ENCODE data around the gene IL10RA.

DNA sequence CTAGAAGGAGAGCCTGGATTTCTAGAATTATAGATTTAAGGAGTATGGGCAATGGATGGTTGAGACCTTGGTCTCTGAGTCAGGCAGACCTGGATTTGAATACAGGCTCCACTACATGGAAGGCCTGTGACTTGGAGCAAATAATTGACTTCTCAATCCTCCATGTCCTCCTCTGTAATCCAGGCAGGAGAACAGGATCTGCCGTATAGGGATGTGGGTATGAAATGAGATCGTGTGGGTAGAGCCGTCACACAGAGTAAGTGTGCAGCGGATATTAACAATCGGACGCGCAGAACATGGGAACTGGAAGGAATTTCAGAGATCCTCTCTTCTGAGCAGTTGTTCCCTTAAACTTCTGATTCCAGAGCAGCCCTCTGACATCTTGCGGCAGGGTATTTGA lies 45.5 kb upstream of the IL10RA start:
- TF ChIP-seq POLR2A (IDR thresholded peaks at IDR 0.05; ENCODE audit: low read depth) (no peak), POLR2AphosphoS5 (IDR thresholded peaks at IDR 0.05) (no peak), EP300 (IDR thresholded peaks at IDR 0.05) (no peak)
- TF ChIP-seq, protein P1, sequence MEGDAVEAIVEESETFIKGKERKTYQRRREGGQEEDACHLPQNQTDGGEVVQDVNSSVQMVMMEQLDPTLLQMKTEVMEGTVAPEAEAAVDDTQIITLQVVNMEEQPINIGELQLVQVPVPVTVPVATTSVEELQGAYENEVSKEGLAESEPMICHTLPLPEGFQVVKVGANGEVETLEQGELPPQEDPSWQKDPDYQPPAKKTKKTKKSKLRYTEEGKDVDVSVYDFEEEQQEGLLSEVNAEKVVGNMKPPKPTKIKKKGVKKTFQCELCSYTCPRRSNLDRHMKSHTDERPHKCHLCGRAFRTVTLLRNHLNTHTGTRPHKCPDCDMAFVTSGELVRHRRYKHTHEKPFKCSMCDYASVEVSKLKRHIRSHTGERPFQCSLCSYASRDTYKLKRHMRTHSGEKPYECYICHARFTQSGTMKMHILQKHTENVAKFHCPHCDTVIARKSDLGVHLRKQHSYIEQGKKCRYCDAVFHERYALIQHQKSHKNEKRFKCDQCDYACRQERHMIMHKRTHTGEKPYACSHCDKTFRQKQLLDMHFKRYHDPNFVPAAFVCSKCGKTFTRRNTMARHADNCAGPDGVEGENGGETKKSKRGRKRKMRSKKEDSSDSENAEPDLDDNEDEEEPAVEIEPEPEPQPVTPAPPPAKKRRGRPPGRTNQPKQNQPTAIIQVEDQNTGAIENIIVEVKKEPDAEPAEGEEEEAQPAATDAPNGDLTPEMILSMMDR (IDR thresholded peaks at IDR 0.05) = no peak

Data from esophagus muscularis mucosa (tissue), 4 donors.